Fibroblast of mammary gland (primary cell): ENCODE results near the gene NOTCH2.

ENCODE experiments used
- DNase-seq: peaks from one replicate; pipeline ENCODE4 v3.0.0-alpha.2; 2010; ENCODE audit warnings: low read depth
- H3K4me3 ChIP-seq: 2 replicates; pipeline ENCODE4 v1.5.1; 2011; ENCODE audit warnings: low read depth, mild to moderate bottlenecking, low read length, moderate library complexity; ENCODE audit not compliant: control insufficient read depth
- TF ChIP-seq, protein P1 (sequence below): conservative IDR thresholded peaks from 2 replicates; pipeline ENCODE4 v1.5.1; 2011; ENCODE audit warnings: low read depth, low read length, inconsistent platforms; ENCODE audit not compliant: control insufficient read depth, insufficient read depth

The NOTCH2 gene

DNA sequence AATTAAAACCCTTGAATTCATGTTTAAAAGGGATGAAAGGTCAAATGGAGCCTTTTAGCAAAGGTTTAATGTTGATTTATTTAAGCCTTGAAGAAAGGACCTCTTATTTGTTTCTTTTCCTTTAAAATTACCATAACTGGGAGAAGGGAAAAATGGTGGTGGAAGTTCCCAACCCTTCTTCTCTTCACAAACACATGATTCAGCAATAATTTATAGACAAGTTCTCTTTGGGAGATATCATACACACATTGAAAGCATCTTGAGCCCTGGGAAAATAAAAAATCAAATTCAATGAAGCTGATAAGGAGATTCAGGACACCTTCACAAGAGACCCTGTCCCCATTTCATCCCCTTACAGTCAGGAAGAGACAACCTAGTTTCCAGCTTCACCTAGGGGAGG lies 182.0 kb downstream of the NOTCH2 start:
- no peak for DNase-seq
- H3K4me3 ChIP-seq = no peak overlapping the region
- TF ChIP-seq, protein P1, sequence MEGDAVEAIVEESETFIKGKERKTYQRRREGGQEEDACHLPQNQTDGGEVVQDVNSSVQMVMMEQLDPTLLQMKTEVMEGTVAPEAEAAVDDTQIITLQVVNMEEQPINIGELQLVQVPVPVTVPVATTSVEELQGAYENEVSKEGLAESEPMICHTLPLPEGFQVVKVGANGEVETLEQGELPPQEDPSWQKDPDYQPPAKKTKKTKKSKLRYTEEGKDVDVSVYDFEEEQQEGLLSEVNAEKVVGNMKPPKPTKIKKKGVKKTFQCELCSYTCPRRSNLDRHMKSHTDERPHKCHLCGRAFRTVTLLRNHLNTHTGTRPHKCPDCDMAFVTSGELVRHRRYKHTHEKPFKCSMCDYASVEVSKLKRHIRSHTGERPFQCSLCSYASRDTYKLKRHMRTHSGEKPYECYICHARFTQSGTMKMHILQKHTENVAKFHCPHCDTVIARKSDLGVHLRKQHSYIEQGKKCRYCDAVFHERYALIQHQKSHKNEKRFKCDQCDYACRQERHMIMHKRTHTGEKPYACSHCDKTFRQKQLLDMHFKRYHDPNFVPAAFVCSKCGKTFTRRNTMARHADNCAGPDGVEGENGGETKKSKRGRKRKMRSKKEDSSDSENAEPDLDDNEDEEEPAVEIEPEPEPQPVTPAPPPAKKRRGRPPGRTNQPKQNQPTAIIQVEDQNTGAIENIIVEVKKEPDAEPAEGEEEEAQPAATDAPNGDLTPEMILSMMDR = no peak

DNA sequence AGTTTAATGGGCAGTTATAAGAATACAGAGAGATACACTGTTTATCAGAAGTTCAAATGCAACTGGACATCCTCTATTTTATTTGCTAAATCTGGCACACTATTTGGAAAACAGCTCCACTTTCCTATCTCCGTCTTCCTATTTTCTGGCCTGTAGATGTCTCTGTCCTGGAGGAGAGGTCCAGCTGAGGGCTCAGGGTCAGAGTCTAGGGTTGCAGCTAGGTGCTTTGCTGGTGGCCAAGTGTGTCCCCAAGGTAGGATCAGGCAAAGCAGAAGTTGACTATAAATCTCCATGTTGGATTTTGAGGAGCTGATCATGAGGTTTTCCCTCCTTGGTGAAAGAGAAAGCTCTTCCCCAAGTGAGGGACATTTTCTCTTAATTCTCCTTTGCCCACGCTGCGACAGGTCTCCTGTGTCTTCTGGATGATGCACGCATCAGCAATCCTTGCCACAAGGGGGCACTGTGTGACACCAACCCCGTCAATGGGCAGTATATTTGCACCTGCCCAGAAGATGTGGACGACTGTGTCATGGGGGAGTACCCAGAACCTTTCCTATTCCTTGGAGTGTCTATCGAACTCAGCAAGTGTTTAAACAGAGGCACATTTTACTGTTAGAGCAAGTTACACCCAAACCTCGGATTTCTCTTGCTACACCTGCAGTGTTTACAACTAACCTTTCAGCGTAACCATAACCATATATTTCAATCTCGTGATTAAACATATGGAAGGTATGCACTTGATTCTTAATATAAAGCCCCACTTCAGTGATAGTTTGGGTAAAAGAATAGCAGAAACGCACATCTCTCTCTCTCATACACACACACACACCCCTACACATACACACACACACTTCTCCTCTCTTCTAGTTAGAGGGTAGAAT lies 183.3 kb downstream of the NOTCH2 start:
- TF ChIP-seq, protein P1 = peak; percentile 83
- DNase-seq = peak; percentile 59
- no peak overlapping the region for H3K4me3 ChIP-seq

DNA sequence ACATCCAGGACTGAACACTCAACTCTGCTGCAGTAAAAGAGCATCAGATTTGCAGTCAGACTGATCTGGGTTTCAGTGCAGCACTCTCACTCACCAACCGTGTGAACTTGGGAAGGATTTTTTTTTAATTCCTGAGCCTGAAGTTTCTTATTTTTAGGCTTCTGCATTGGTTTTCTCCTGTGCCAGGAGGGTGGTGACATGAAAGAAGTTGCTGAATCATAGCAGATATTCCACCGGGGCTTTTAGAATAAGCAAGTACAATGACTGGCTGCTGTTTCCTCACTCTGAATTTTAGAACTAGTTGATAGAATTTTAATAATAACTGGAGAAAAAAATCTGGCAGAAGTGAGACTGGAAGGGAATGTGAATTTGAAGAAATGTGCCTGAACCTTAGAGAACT lies 184.8 kb downstream of the NOTCH2 start:
- DNase-seq = peak; percentile 47

DNA sequence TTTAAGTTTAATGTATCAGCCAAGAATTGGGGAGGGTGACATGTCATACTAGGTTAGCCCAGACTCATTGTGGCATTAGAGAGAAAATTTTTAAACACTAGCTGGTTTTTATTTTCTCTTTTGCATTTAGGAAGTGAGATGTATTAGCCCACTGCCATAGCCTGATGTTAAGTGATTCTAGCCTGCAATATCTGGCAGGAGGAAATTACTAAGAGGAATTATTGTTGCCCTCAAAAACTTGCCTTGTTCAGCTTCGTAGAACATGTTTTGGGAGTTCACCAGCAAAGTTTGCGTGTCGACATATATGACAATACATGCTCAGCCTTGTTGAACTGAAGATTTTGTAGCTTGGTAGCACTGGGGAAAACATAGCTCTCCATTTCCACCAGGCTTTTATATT lies 185.6 kb downstream of the NOTCH2 start:
- TF ChIP-seq, protein P1 = no peak
- no peak overlapping the region for H3K4me3 ChIP-seq
- DNase-seq = no peak

More for the DNA sequence above, 184.8 kb downstream of the NOTCH2 start:
- H3K4me3 ChIP-seq = no peak overlapping the region
- TF ChIP-seq, protein P1 = no peak

DNA sequence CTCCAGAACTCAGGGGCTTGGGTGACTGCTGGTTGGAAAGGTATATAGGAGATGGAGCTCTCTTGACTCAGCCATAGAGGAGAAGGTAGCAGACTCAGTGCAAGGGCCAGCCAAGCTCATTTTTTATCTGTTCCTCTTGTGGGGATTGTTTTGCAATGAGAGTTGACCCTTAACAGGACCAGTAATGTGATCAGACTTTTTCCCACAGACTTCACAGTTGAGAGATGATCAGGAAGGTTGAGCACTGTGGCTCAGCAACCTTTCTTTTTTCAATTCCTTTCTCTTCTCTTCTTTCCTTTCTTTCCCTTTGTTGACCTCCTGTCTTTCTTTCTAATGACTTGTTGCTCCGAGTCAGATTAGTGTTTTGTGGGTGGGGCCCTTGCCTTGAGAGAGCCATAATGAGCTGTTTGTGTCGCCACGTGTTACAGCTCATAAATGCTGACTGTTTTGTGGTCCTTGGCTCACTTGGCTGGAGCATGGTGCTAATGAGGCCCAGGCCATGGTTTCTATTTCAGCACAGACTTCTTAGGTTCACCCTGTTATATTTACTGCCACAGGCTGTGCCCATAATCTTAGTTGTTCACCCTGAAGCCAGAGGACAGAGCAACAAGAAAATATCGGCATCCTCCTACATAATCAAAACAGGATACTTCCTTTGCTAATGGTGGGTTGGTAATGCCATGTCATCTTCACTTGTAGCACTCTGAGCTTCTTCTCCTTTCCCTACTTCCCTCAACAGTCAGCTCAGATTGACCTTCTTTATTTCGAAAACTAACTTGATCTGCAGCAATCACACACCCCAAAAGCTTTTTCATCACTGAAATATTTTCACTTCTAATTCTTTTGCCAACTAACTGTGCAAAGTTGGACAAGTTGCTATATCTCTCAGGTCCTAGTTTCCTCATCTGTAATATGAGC lies 187.1 kb downstream of the NOTCH2 start:
- DNase-seq = peak; percentile 52

DNA sequence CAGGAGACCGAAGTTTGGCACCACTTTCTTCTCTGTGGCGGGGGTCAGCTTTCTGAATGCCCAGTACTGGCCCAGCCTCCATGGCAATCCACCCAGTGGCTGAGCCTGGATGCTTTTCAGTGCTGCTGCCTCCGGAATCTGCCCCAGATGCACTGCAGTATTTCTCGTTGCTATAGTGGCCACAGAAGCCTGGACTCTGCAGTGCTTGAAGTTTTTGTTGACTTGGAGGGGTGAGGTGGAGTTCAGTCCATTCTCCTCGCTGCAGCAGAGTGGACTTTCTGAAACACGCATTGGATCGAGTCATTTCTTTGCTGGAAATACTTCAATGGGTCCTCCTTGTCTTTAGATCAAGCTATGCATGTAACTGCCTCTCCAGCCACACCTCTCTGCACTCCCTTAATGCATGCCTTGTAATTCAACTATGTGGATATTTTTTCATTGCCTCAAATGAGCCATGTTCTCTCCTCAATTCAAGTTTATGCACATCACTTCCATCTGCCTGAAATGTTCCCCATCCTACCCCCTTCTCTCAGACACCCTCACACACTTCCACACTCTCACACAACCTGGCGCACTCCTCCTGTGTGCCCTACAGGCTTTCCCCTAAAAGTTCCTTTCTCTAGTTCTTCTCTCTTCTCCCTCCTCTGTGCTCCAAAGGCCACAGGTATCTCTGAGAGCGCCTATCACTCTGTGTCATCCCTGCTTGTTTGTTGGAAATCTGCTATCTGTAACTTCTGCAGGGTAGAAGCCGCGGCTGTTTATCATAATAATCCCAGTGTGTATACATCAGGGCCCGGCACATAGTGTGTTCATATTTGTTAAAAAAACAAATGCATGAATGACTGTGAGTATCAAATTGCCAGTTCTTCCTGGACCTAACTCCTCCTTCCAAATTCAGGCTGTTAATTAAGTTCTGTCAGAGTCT lies 189.7 kb downstream of the NOTCH2 start:
- DNase-seq = no peak
- no peak overlapping the region for H3K4me3 ChIP-seq
- TF ChIP-seq, protein P1 = no peak

More for the DNA sequence above, 187.1 kb downstream of the NOTCH2 start:
- H3K4me3 ChIP-seq = no peak overlapping the region
- TF ChIP-seq, protein P1 = no peak
